HCT116 (cell line): Measurements from ENCODE around the gene ACOXL.

Experiments
- CBX3 ChIP-seq: IDR thresholded peaks from 2 replicates; pipeline ENCODE4 v1.6.1; 2012; ENCODE audit warnings: low read depth
- EZH2 ChIP-seq: fragments of 200-600 bp; sonication (generic); IDR thresholded peaks from 2 replicates; pipeline ENCODE4 v1.6.1; 2017; ENCODE audit warnings: antibody characterized with exemption, mixed run types
- JUND ChIP-seq: IDR thresholded peaks from 2 replicates; pipeline ENCODE4 v1.6.1; 2012
- POLR2AphosphoS5 ChIP-seq: IDR thresholded peaks from 2 replicates; pipeline ENCODE4 v1.6.1; 2011; ENCODE audit warnings: mild to moderate bottlenecking, low read depth, low read length, moderate library complexity
- SP1 ChIP-seq: IDR thresholded peaks from 2 replicates; pipeline ENCODE4 v1.6.1; 2012; ENCODE audit warnings: low read depth
- TF ChIP-seq, protein P1 (sequence below), 3 experiments: fragments of 200-600 bp in 1 of 3; sonication (generic) in 1 of 3; IDR thresholded peaks in 2 of 3; conservative IDR thresholded peaks in 1 of 3; 2 replicates each; pipeline ENCODE4 v1.5.1; 2012 to 2017; ENCODE audit warnings: low read depth in 2 of 3, low read length in 2 of 3, antibody characterized with exemption in 1 of 3, borderline replicate concordance in 1 of 3, control low read depth in 1 of 3, mild to moderate bottlenecking in 1 of 3, mixed read lengths in 1 of 3, mixed run types in 1 of 3, moderate library complexity in 1 of 3; ENCODE audit not compliant: insufficient read depth in 1 of 3
- TF ChIP-seq, protein P2 (sequence below): IDR thresholded peaks from 2 replicates; pipeline ENCODE4 v1.6.1; 2012
- TF ChIP-seq, protein P3 (sequence below): IDR thresholded peaks from 2 replicates; pipeline ENCODE4 v1.6.1; 2012; ENCODE audit warnings: low read depth

DNA sequence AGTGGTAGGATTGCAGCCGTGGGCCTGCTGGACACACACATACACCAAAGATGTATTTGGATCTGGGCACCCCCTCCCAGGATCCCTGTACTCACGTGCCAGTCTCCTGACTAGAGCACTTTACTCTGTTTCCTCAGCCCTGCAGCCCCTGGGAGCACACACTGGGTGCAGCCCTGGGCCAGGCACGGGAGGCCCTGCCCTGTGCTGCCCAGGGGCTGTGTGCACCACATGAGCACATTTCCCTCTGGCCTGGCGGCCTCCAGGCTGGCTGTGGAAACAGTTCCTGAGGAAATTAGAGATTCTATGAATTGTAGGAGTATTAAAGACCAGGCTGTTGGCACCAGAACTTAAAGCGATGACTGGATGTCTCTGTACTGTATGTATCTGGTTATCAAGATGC, 433.7 kb downstream of the ACOXL start:
- TF ChIP-seq, protein P1, sequence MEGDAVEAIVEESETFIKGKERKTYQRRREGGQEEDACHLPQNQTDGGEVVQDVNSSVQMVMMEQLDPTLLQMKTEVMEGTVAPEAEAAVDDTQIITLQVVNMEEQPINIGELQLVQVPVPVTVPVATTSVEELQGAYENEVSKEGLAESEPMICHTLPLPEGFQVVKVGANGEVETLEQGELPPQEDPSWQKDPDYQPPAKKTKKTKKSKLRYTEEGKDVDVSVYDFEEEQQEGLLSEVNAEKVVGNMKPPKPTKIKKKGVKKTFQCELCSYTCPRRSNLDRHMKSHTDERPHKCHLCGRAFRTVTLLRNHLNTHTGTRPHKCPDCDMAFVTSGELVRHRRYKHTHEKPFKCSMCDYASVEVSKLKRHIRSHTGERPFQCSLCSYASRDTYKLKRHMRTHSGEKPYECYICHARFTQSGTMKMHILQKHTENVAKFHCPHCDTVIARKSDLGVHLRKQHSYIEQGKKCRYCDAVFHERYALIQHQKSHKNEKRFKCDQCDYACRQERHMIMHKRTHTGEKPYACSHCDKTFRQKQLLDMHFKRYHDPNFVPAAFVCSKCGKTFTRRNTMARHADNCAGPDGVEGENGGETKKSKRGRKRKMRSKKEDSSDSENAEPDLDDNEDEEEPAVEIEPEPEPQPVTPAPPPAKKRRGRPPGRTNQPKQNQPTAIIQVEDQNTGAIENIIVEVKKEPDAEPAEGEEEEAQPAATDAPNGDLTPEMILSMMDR (IDR thresholded peaks at IDR 0.05 in 2 of 3, conservative IDR thresholded peaks at IDR 0.05 in 1 of 3; ENCODE audit: borderline replicate concordance in 1 of 3, insufficient read depth in 1 of 3, low read depth in 2 of 3, low read length in 2 of 3) = no peak
- no peak for TF ChIP-seq POLR2AphosphoS5
- TF ChIP-seq JUND = no peak
- TF ChIP-seq CBX3 = no peak
- TF ChIP-seq, protein P2, sequence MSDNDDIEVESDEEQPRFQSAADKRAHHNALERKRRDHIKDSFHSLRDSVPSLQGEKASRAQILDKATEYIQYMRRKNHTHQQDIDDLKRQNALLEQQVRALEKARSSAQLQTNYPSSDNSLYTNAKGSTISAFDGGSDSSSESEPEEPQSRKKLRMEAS = no peak
- TF ChIP-seq, protein P3, sequence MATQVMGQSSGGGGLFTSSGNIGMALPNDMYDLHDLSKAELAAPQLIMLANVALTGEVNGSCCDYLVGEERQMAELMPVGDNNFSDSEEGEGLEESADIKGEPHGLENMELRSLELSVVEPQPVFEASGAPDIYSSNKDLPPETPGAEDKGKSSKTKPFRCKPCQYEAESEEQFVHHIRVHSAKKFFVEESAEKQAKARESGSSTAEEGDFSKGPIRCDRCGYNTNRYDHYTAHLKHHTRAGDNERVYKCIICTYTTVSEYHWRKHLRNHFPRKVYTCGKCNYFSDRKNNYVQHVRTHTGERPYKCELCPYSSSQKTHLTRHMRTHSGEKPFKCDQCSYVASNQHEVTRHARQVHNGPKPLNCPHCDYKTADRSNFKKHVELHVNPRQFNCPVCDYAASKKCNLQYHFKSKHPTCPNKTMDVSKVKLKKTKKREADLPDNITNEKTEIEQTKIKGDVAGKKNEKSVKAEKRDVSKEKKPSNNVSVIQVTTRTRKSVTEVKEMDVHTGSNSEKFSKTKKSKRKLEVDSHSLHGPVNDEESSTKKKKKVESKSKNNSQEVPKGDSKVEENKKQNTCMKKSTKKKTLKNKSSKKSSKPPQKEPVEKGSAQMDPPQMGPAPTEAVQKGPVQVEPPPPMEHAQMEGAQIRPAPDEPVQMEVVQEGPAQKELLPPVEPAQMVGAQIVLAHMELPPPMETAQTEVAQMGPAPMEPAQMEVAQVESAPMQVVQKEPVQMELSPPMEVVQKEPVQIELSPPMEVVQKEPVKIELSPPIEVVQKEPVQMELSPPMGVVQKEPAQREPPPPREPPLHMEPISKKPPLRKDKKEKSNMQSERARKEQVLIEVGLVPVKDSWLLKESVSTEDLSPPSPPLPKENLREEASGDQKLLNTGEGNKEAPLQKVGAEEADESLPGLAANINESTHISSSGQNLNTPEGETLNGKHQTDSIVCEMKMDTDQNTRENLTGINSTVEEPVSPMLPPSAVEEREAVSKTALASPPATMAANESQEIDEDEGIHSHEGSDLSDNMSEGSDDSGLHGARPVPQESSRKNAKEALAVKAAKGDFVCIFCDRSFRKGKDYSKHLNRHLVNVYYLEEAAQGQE = no peak
- no peak for TF ChIP-seq EZH2
- no peak for TF ChIP-seq SP1
